ENCODE results near the gene ATP6V0A1. TPM values are rescaled to one million over a fixed set of nuclear protein-coding genes. Genes with fewer than 3 reads are reported as not detected.

ATP6V0A1 gene
- total RNA-seq, 5 donors from 2014 or later (not counting 1 experiment from before 2014, with no cell fraction given): 11.1 to 18.0 (median 14.9) TPM

- peaks cover 0 to 2% of the 10 kb centered on the region in 2 donors for H3K27me3 Mint-ChIP-seq
- H3K27ac ChIP-seq (ENCODE audit: low read length): no peak overlapping the region
- no peaks in the 10 kb centered on the region for H3K36me3 ChIP-seq (ENCODE audit: control insufficient read depth in 2 of 2, extremely low read depth in 1 of 2, insufficient read depth in 1 of 2, low read length in 1 of 2)
- POLR2A ChIA-PET: interaction anchor here in 1 of 2 donors (0.6 kb wide), 1 partner anchor 8 kb away, joined by 5 read pairs; no protein-coding TSS in a partner anchor
- ATAC-seq (replicated peaks in 1 of 4) (no peak), DNase-seq (no peak)
- H3K27me3 ChIP-seq (replicated peaks in 1 of 2; ENCODE audit: control insufficient read depth in 2 of 2, extremely low read depth in 1 of 2, insufficient read depth in 2 of 2, low read length in 1 of 2): peaks cover 0 to 4% of the 10 kb centered on the region in 2 experiments
- H3K4me1 Mint-ChIP-seq: peaks cover 16 to 20% (median 19%) of the 10 kb centered on the region in 3 donors
- H3K4me1 ChIP-seq (ENCODE audit: control insufficient read depth in 1 of 2, extremely low read depth in 1 of 2, insufficient read depth in 2 of 2, low read length in 2 of 2): peaks cover 8% of the 10 kb centered on the region in 2 experiments
- no peak overlapping the region for H3K4me3 Mint-ChIP-seq
- H3K9me3 Mint-ChIP-seq: no peaks in the 10 kb centered on the region
- H3K27ac Mint-ChIP-seq: no peak overlapping the region
- H3K9me3 ChIP-seq: no peaks in the 10 kb centered on the region
- no CpG with 5 or more reads among the region's 4 CpGs for WGBS (ENCODE audit: insufficient coverage)
- H3K36me3 Mint-ChIP-seq: peaks cover 23% of the 10 kb centered on the region
- CTCF ChIA-PET: interaction anchor here in 1 of 2 donors (0.6 kb wide), 1 partner anchor 24 kb away, joined by 3 read pairs; no protein-coding TSS in a partner anchor
- H3K4me3 ChIP-seq (ENCODE audit: control insufficient read depth in 1 of 2, extremely low read depth in 1 of 2, low read length in 1 of 2): no peak overlapping the region
These were observed 5.3 kb downstream of the ATP6V0A1 start for GRCh38 chr17:42463976-42464400.

- H3K27ac Mint-ChIP-seq: no peak overlapping the region
- Histone ChIP-seq H3K27ac (ENCODE audit: low read length) (no peak overlapping the region), H3K9me3 (no peaks in the 10 kb centered on the region), H3K27me3 (replicated peaks in 1 of 2; ENCODE audit: control insufficient read depth in 2 of 2, extremely low read depth in 1 of 2, insufficient read depth in 2 of 2, low read length in 1 of 2) (peaks cover 0 to 4% of the 10 kb centered on the region in 2 experiments), H3K36me3 (ENCODE audit: control insufficient read depth in 2 of 2, extremely low read depth in 1 of 2, insufficient read depth in 1 of 2, low read length in 1 of 2) (peaks cover 3 to 6% of the 10 kb centered on the region in 2 donors), H3K4me1 (ENCODE audit: control insufficient read depth in 1 of 2, extremely low read depth in 1 of 2, insufficient read depth in 2 of 2, low read length in 2 of 2) (no peaks in the 10 kb centered on the region), H3K4me3 (ENCODE audit: control insufficient read depth in 1 of 2, extremely low read depth in 1 of 2, low read length in 1 of 2) (no peak overlapping the region)
- H3K27me3 Mint-ChIP-seq: no peaks in the 10 kb centered on the region
- CTCF ChIA-PET: no interaction called here
- WGBS (ENCODE audit: insufficient coverage): 91% methylated on average over 3 of the region's 5 CpGs
- H3K4me1 Mint-ChIP-seq: no peaks in the 10 kb centered on the region
- POLR2A ChIA-PET: no interaction called here
- H3K9me3 Mint-ChIP-seq: no peaks in the 10 kb centered on the region
- H3K36me3 Mint-ChIP-seq: peaks cover 24% of the 10 kb centered on the region
- H3K4me3 Mint-ChIP-seq: no peak overlapping the region
- DNase-seq (no peak), ATAC-seq (replicated peaks in 1 of 4) (no peak)
These were observed 9.2 kb downstream of the ATP6V0A1 start for GRCh38 chr17:42467889-42468288.

- H3K9me3 ChIP-seq: no peaks in the 10 kb centered on the region
- Mint-ChIP-seq H3K27ac (no peak overlapping the region), H3K27me3 (no peaks in the 10 kb centered on the region), H3K9me3 (no peaks in the 10 kb centered on the region), H3K36me3 (peaks cover 41% of the 10 kb centered on the region), H3K4me3 (no peak overlapping the region), H3K4me1 (peaks cover 5 to 11% (median 6%) of the 10 kb centered on the region in 3 donors)
- no peak overlapping the region for H3K4me3 ChIP-seq (ENCODE audit: control insufficient read depth in 1 of 2, extremely low read depth in 1 of 2, low read length in 1 of 2)
- no peaks in the 10 kb centered on the region for H3K27me3 ChIP-seq (replicated peaks in 1 of 2; ENCODE audit: control insufficient read depth in 2 of 2, extremely low read depth in 1 of 2, insufficient read depth in 2 of 2, low read length in 1 of 2)
- ChIA-PET CTCF (no interaction called here), POLR2A (interaction anchor here in 1 of 2 donors (0.5 to 0.6 kb wide), 2 partner anchors 22 to 87 kb away, joined by 4 read pairs; no protein-coding TSS in a partner anchor)
- H3K27ac ChIP-seq (ENCODE audit: low read length): no peak overlapping the region
- DNase-seq: no peak
- ATAC-seq (replicated peaks in 1 of 4): no peak
- H3K4me1 ChIP-seq (ENCODE audit: control insufficient read depth in 1 of 2, extremely low read depth in 1 of 2, insufficient read depth in 2 of 2, low read length in 2 of 2): peaks cover 0 to 2% of the 10 kb centered on the region in 2 experiments
- 93% methylated on average over 3 of the region's 8 CpGs for WGBS (ENCODE audit: insufficient coverage)
- peaks cover 4 to 6% of the 10 kb centered on the region in 2 donors for H3K36me3 ChIP-seq (ENCODE audit: control insufficient read depth in 2 of 2, extremely low read depth in 1 of 2, insufficient read depth in 1 of 2, low read length in 1 of 2)
These were observed 14.2 kb downstream of the ATP6V0A1 start for GRCh38 chr17:42472709-42473521.

GRCh38 chr17:42474276-42474675 is 15.6 kb downstream of the ATP6V0A1 start:
- no peaks in the 10 kb centered on the region for H3K27me3 ChIP-seq (replicated peaks in 1 of 2; ENCODE audit: control insufficient read depth in 2 of 2, extremely low read depth in 1 of 2, insufficient read depth in 2 of 2, low read length in 1 of 2)
- DNase-seq (no peak), ATAC-seq (replicated peaks in 1 of 4) (no peak)
- Mint-ChIP-seq H3K27ac (no peak overlapping the region), H3K9me3 (no peaks in the 10 kb centered on the region), H3K27me3 (no peaks in the 10 kb centered on the region), H3K36me3 (peaks cover 46% of the 10 kb centered on the region), H3K4me1 (peaks cover 5 to 11% (median 6%) of the 10 kb centered on the region in 3 donors), H3K4me3 (no peak overlapping the region)
- H3K27ac ChIP-seq (ENCODE audit: low read length): no peak overlapping the region
- ChIA-PET CTCF (interaction anchor here in 1 of 2 donors (0.7 kb wide), 1 partner anchor 348 kb away, joined by 4 read pairs; no protein-coding TSS in a partner anchor), POLR2A (no interaction called here)
- no peak overlapping the region for H3K4me3 ChIP-seq (ENCODE audit: control insufficient read depth in 1 of 2, extremely low read depth in 1 of 2, low read length in 1 of 2)
- WGBS (ENCODE audit: insufficient coverage): 93% methylated on average over 5 of the region's 6 CpGs
- peaks cover 0 to 2% of the 10 kb centered on the region in 2 experiments for H3K4me1 ChIP-seq (ENCODE audit: control insufficient read depth in 1 of 2, extremely low read depth in 1 of 2, insufficient read depth in 2 of 2, low read length in 2 of 2)
- peaks cover 4 to 6% of the 10 kb centered on the region in 2 donors for H3K36me3 ChIP-seq (ENCODE audit: control insufficient read depth in 2 of 2, extremely low read depth in 1 of 2, insufficient read depth in 1 of 2, low read length in 1 of 2)
- H3K9me3 ChIP-seq: no peaks in the 10 kb centered on the region

- Mint-ChIP-seq H3K4me3 (no peak overlapping the region), H3K9me3 (no peaks in the 10 kb centered on the region), H3K27me3 (no peaks in the 10 kb centered on the region), H3K4me1 (peaks cover 5 to 11% (median 6%) of the 10 kb centered on the region in 3 donors), H3K36me3 (peaks cover 47% of the 10 kb centered on the region), H3K27ac (no peak overlapping the region)
- POLR2A ChIA-PET: interaction anchor here in 1 of 2 donors (0.6 kb wide), 2 partner anchors 227 to 233 kb away, joined by 3 to 4 read pairs; no protein-coding TSS in a partner anchor
- no peaks in the 10 kb centered on the region for H3K27me3 ChIP-seq (replicated peaks in 1 of 2; ENCODE audit: control insufficient read depth in 2 of 2, extremely low read depth in 1 of 2, insufficient read depth in 2 of 2, low read length in 1 of 2)
- peaks cover 4 to 6% of the 10 kb centered on the region in 2 donors for H3K36me3 ChIP-seq (ENCODE audit: control insufficient read depth in 2 of 2, extremely low read depth in 1 of 2, insufficient read depth in 1 of 2, low read length in 1 of 2)
- H3K4me3 ChIP-seq (ENCODE audit: control insufficient read depth in 1 of 2, extremely low read depth in 1 of 2, low read length in 1 of 2): no peak overlapping the region
- no peak overlapping the region for H3K27ac ChIP-seq (ENCODE audit: low read length)
- WGBS (ENCODE audit: insufficient coverage): no CpG with 5 or more reads among the region's 3 CpGs
- CTCF ChIA-PET: interaction anchor here in 1 of 2 donors (1.0 kb wide), 1 partner anchor 45 kb away, joined by 4 read pairs; no protein-coding TSS in a partner anchor
- peaks cover 0 to 2% of the 10 kb centered on the region in 2 experiments for H3K4me1 ChIP-seq (ENCODE audit: control insufficient read depth in 1 of 2, extremely low read depth in 1 of 2, insufficient read depth in 2 of 2, low read length in 2 of 2)
- ATAC-seq (replicated peaks in 1 of 4) (no peak), DNase-seq (no peak)
- H3K9me3 ChIP-seq: no peaks in the 10 kb centered on the region
These were observed 16.4 kb downstream of the ATP6V0A1 start for GRCh38 chr17:42475121-42475520.

- H3K4me3 ChIP-seq (ENCODE audit: control insufficient read depth in 1 of 2, extremely low read depth in 1 of 2, low read length in 1 of 2): no peak overlapping the region
- peaks cover 2 to 4% of the 10 kb centered on the region in 2 donors for H3K36me3 ChIP-seq (ENCODE audit: control insufficient read depth in 2 of 2, extremely low read depth in 1 of 2, insufficient read depth in 1 of 2, low read length in 1 of 2)
- ChIA-PET POLR2A (interaction anchor here in 1 of 2 donors (0.6 kb wide), 2 partner anchors 228 to 232 kb away, joined by 3 to 4 read pairs; no protein-coding TSS in a partner anchor), CTCF (interaction anchor here in 1 of 2 donors (1.0 kb wide), 1 partner anchor 44 kb away, joined by 4 read pairs; no protein-coding TSS in a partner anchor)
- Mint-ChIP-seq H3K9me3 (no peaks in the 10 kb centered on the region), H3K27me3 (no peaks in the 10 kb centered on the region), H3K36me3 (peaks cover 47% of the 10 kb centered on the region), H3K4me3 (no peak overlapping the region), H3K27ac (no peak overlapping the region), H3K4me1 (peaks cover 5 to 11% (median 6%) of the 10 kb centered on the region in 3 donors)
- 90% methylated on average over 2 of the region's 4 CpGs for WGBS (ENCODE audit: insufficient coverage)
- no peaks in the 10 kb centered on the region for H3K9me3 ChIP-seq
- DNase-seq: no peak
- H3K27ac ChIP-seq (ENCODE audit: low read length): no peak overlapping the region
- no peak for ATAC-seq (replicated peaks in 1 of 4)
- H3K4me1 ChIP-seq (ENCODE audit: control insufficient read depth in 1 of 2, extremely low read depth in 1 of 2, insufficient read depth in 2 of 2, low read length in 2 of 2): peaks cover 0 to 2% of the 10 kb centered on the region in 2 experiments
- peaks cover 0 to under 1% of the 10 kb centered on the region in 2 experiments for H3K27me3 ChIP-seq (replicated peaks in 1 of 2; ENCODE audit: control insufficient read depth in 2 of 2, extremely low read depth in 1 of 2, insufficient read depth in 2 of 2, low read length in 1 of 2)
These were observed 17.2 kb downstream of the ATP6V0A1 start for GRCh38 chr17:42475835-42476234.

All from T-cell (primary cell).